ENCODE measurements around the gene DHX34.
"Not testable (repeated sequence)": the region's sequence is repeated elsewhere in the genome, so short reads cannot be mapped to it uniquely, and the experiment has no call there.

The DHX34 gene

GRCh38 chr19:47391510-47392223, 42.6 kb downstream of the DHX34 start:
- peak; percentile 88 for DNase-seq

GRCh38 chr19:47398707-47399597, 49.8 kb downstream of the DHX34 start:
- no peak for DNase-seq

GRCh38 chr19:47402504-47402903, 53.4 kb downstream of the DHX34 start:
- no peak for DNase-seq

- DNase-seq, result no peak
Measured at GRCh38 chr19:47404334-47405196, 55.5 kb downstream of the DHX34 start.

- DNase-seq, result no peak
Measured at GRCh38 chr19:47405197-47405550, 56.1 kb downstream of the DHX34 start.

GRCh38 chr19:47405854-47406417, 56.8 kb downstream of the DHX34 start:
- no peak for DNase-seq

GRCh38 chr19:47406711-47407416, 57.7 kb downstream of the DHX34 start:
- DNase-seq, result no peak

GRCh38 chr19:47407417-47407774, 58.3 kb downstream of the DHX34 start:
- DNase-seq, result no peak

- DNase-seq, result no peak
Measured at GRCh38 chr19:47408156-47408938, 59.2 kb downstream of the DHX34 start.

- no peak for DNase-seq
Measured at GRCh38 chr19:47411101-47411500, 62.0 kb downstream of the DHX34 start.

GRCh38 chr19:47411696-47412095, 62.6 kb downstream of the DHX34 start:
- not testable (repeated sequence) for DNase-seq

GRCh38 chr19:47413941-47414340, 64.8 kb downstream of the DHX34 start:
- no peak for DNase-seq

GRCh38 chr19:47414469-47414868, 65.4 kb downstream of the DHX34 start:
- DNase-seq, result no peak

GRCh38 chr19:47415953-47416642, 67.0 kb downstream of the DHX34 start:
- no peak for DNase-seq

GRCh38 chr19:47416643-47416985, 67.5 kb downstream of the DHX34 start:
- DNase-seq, result no peak

- DNase-seq, result no peak
Measured at GRCh38 chr19:47417107-47417745, 68.1 kb downstream of the DHX34 start.

GRCh38 chr19:47417746-47418691, 68.9 kb downstream of the DHX34 start:
- no peak for DNase-seq

- DNase-seq, result no peak
Measured at GRCh38 chr19:47418692-47419029, 69.5 kb downstream of the DHX34 start.

- DNase-seq, result no peak
Measured at GRCh38 chr19:47419030-47419783, 70.1 kb downstream of the DHX34 start, which contains the start of gene MEIS3. Gene MEIS3, minus strand, starts transcription at chr19:47419527. Its CDS starts 446 bp downstream, at chr19:47419081.
